ENCODE data around the gene ANGPT4.
"Not testable (repeated sequence)": the region's sequence is repeated elsewhere in the genome, so short reads cannot be mapped to it uniquely, and the experiment has no call there.

Gene ANGPT4

GRCh38 chr20:905396-905961 is 10.7 kb downstream of the ANGPT4 start:
- DNase-seq (ENCODE audit: low read depth) = no peak

- DNase-seq (ENCODE audit: low read depth) = no peak
Observed at GRCh38 chr20:904039-904545, 12.0 kb downstream of the ANGPT4 start.

- not testable (repeated sequence) for DNase-seq (ENCODE audit: low read depth)
Observed at GRCh38 chr20:897436-897835, 18.7 kb downstream of the ANGPT4 start.

- peak; percentile 32 for DNase-seq (ENCODE audit: low read depth)
Observed at GRCh38 chr20:896501-897025, 19.6 kb downstream of the ANGPT4 start.

DNA sequence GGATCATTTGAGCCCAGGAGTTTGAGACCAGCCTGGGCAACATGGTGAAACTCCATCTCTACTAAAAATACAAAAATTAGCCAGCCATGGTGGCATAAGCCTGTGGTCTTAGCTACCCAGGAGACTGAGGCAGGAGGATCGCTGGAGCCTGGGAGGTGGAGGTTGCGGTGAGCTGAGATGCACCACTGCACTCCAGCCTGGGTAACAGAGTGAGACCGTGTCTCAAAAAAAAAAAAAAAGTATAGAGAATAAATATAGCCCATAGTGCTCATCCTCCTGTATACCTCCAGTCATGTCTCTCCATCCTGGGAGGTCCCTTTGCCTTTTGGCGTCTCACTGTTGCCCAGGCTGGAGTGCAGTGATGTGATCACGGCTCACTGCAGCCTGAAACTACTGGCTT is 23.8 kb downstream of the ANGPT4 start:
- DNase-seq (ENCODE audit: low read depth) = not testable (repeated sequence)

- no peak for DNase-seq (ENCODE audit: low read depth)
Observed at GRCh38 chr20:891706-892080, 24.4 kb downstream of the ANGPT4 start.

GRCh38 chr20:891058-891705 is 25.0 kb downstream of the ANGPT4 start:
- no peak for DNase-seq (ENCODE audit: low read depth)

GRCh38 chr20:890666-891057 is 25.5 kb downstream of the ANGPT4 start:
- DNase-seq (ENCODE audit: low read depth) = no peak

GRCh38 chr20:889932-890463 is 26.1 kb downstream of the ANGPT4 start:
- DNase-seq (ENCODE audit: low read depth) = no peak

DNA sequence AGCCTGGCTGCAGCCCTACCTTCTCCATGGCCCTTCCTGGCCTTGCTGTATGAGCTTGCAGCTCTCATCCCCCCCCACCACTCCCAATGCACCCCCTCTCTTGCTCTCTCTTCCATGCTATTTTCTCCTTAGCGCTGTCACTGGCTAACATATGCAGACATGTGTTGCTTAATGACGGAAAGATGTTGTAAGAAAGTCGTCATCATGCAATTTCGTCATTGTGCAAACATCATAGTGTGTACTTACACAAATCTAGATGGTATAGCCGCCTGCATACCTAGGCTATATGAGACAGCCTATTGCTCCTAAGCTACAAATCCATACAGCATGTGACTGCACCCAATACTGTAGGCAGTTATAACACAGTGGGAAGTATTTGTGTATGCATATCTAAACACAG is 27.0 kb downstream of the ANGPT4 start:
- no peak for DNase-seq (ENCODE audit: low read depth)

- no peak for DNase-seq (ENCODE audit: low read depth)
Observed at GRCh38 chr20:888057-888456, 28.1 kb downstream of the ANGPT4 start.

DNA sequence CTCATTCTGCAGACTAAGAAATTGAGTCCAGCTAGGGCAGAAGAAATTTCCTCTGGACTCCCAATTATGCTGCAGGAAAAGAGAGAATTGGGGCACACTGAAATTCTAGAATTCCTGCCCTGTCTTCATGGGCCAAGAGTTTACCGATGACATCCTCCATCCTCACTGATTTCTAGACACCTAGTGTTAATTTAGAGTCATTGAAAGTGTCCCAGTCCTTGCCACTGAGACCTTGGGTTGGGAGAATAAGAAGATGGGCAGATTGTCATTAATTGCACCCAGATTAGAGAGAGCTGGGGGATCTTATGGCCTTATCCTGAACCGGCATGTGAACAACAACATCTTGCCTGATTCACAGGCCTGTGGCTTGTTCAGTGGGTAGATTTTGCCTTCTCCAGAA is 29.0 kb downstream of the ANGPT4 start:
- DNase-seq (ENCODE audit: low read depth) = no peak

DNA sequence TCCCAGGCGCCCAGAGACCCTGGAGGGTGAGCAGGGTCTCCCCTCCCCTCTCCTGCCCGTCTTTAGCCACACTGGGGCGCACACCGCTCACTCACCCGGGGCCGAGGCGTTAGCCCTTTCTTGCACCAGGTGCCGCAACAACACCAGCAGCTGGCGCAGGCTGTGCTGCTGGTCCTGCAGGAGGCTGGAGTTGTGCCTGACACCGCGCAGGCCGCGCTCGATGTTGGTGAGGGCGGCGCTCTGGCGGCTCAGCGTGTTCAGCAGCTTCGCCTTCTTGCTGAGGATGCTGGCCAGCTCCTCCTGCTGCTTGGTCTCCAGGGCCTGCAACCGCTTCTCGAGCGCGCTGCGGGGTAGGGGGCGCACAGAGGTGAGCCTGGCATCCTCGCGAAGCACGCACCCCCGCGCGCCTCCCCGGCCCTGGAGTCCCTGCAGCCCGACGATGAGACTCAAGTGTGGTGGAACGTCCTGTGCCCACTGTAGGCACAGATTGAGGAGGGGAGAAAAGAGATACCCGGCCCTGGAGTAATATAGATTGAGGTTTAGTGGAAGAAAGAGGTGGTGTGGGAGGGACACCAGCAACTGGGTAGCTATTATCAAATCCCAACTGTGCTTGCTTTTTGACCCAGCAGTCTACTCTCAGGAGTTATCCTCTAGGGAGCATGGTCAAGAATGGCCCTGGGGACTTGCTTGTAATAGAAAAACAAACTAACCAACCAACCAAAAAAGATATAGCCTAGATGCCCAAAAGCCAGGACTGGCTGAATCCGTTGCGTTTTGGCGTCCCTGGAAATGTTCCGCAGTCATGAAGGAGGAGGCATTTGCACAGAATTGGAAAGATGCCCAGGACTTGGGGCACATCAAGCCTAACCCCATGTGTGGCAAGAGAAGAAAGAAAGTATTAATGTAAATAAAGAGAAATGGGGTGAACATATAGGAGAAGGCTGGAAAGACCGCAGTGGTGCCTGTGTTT is 30.9 kb downstream of the ANGPT4 start:
- DNase-seq (ENCODE audit: low read depth) = peak; percentile 19

DNA sequence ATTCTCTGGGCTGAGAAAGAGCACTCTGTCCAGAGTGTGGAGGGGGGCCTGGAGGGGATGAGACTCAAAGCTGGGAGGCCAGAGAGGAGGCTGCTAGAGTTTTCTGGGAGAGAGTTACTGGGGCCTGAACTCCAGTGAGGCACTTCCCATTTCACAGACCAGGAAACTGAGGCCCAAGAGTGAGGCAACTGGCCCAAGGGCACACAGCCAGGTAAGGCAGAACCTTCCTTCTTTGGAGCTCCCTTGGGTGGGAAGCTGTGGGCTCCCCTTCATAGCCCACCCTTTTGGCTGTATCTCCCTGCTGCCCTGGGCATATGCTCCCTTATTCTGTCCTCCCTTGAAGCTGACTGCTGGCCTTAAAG is 34.4 kb downstream of the ANGPT4 start:
- DNase-seq (ENCODE audit: low read depth) = no peak

GRCh38 chr20:881051-881782 is 34.9 kb downstream of the ANGPT4 start:
- DNase-seq (ENCODE audit: low read depth) = peak; percentile 36

GRCh38 chr20:879626-880025 is 36.5 kb downstream of the ANGPT4 start:
- no peak for DNase-seq (ENCODE audit: low read depth)

GRCh38 chr20:878511-879307 is 37.4 kb downstream of the ANGPT4 start:
- peak; percentile 20 for DNase-seq (ENCODE audit: low read depth)

DNA sequence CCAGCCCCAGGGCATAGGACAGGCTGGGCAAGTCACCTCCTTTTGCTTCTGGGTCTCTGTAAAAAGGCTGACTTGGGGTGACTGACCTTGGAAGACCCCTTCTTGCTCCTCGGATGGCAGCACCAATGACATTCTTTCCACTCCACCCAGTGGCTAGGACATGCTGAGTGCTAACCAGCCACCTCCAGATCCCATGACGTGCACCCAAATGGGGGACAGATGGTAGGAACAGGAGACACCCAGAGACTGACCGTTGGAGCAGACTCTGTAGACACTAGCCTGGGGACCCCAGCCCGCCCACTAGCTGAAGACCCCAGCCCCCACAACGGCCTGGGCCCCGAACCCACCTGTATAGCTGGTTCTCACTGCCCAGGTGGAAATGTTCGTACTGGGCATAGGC is 38.3 kb downstream of the ANGPT4 start:
- no peak for DNase-seq (ENCODE audit: low read depth)

DNA sequence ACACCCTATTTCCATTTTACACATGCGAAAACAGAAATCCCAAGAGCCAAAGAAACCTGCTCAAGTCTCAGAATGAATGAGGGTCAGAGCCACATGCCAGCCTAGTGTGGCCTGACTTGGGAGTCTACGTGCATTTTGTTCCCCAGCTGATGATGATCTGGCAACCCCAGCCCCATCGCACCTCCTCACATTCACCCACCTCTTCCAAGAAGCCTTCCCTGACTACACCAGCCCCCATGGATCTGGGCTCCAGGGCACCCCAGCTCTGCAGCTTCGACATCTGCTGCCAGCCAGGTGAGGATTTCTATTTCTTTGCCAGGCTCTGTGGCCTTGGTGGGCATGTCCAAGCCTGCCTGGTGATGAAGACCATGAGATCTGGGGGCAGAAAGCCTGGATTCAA is 41.0 kb downstream of the ANGPT4 start:
- no peak for DNase-seq (ENCODE audit: low read depth)

DNA sequence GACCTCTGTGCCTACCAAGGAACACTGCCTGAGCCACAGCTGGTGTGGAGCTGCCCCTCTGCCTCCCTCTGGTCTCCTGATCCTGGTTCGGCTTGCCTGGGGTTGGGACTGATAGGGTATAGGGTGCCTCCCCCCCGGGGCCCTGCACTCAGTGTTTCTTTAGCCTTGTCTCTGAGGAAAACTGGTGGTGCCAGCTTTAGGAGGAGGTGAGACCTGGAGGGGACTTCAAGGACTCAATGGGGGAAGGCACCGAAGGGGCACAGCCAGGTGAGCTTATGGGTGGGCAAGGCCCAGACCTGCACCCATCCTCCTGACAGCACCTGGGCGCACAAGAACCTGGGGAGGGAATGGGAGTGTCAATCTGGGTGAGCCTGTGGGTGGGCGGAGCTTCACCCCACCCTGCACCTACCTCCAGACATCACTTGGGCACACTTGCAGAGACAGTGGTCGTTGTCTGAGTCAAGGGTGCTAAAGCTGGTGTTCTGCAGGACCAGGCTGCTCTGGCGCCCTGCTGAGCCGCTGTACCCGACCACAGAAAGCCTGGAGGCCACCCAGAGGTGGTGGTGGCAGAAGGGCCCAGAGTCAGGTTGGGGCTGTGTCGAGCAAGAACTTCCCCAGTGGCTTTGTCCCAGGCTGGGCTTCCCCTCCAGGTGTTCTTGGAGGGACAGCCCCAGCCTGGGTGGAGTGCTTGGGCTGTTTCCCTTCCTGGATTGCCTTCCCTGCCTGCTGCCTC is 42.1 kb downstream of the ANGPT4 start:
- DNase-seq (ENCODE audit: low read depth) = no peak

Data from amniotic epithelial cell (primary cell).